MM.1S (cell line): ENCODE data around the gene PHF19.

Experiments used
- EZH2 ChIP-seq: fragments of 300-600 bp; sonication (generic); optimal IDR thresholded peaks from 2 replicates; pipeline ENCODE3; 2017; ENCODE audit warnings: low read depth, mild to moderate bottlenecking, antibody characterized with exemption, low read length, mixed read lengths
- EZH2phosphoT487 ChIP-seq: fragments of 300-600 bp; sonication (generic); IDR thresholded peaks from 2 replicates; pipeline ENCODE4 v1.6.1; 2018; ENCODE audit warnings: antibody characterized with exemption, low read length
- TF ChIP-seq, protein P1 (sequence below): fragments of 300-600 bp; sonication (generic); IDR thresholded peaks from 2 replicates; pipeline ENCODE4 v1.5.1; 2016; ENCODE audit warnings: antibody characterized with exemption, low read length, mixed read lengths

DNA sequence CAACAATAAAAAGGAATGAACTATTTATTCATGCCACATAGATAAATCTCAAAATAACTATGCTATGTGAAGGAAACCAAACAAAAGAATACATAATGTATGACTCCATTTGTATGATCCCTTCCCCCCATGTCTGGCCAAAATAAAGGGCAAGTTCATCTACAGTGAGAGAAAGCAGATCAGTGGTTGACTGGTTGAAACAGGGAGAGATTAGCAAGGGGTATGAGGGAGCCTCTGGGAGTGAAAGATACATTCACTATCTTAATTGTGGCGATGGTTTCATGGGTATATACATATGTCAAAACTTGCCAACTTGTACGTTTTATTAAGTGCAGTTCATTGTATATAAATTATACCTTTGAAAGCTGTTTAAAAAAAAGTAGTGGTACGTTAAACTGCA, 39.1 kb downstream of the PHF19 start:
- TF ChIP-seq, protein P1, sequence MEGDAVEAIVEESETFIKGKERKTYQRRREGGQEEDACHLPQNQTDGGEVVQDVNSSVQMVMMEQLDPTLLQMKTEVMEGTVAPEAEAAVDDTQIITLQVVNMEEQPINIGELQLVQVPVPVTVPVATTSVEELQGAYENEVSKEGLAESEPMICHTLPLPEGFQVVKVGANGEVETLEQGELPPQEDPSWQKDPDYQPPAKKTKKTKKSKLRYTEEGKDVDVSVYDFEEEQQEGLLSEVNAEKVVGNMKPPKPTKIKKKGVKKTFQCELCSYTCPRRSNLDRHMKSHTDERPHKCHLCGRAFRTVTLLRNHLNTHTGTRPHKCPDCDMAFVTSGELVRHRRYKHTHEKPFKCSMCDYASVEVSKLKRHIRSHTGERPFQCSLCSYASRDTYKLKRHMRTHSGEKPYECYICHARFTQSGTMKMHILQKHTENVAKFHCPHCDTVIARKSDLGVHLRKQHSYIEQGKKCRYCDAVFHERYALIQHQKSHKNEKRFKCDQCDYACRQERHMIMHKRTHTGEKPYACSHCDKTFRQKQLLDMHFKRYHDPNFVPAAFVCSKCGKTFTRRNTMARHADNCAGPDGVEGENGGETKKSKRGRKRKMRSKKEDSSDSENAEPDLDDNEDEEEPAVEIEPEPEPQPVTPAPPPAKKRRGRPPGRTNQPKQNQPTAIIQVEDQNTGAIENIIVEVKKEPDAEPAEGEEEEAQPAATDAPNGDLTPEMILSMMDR, result no peak
- no peak for TF ChIP-seq EZH2
- TF ChIP-seq EZH2phosphoT487, result no peak
